Astrocyte (in vitro differentiated cells and primary cell): ENCODE results near the gene CACNA1H.

Experiments used
- EZH2 ChIP-seq: IDR thresholded peaks from 2 replicates; pipeline ENCODE4 v1.6.1; 2012; ENCODE audit warnings: mild to moderate bottlenecking, low read length, inconsistent platforms; ENCODE audit not compliant: insufficient read depth
- TF ChIP-seq, protein P1 (sequence below): IDR thresholded peaks from 2 replicates; pipeline ENCODE4 v1.5.1; 2011; ENCODE audit warnings: low read depth, mild to moderate bottlenecking, inconsistent platforms, low read length, moderate library complexity; ENCODE audit not compliant: insufficient read depth

DNA sequence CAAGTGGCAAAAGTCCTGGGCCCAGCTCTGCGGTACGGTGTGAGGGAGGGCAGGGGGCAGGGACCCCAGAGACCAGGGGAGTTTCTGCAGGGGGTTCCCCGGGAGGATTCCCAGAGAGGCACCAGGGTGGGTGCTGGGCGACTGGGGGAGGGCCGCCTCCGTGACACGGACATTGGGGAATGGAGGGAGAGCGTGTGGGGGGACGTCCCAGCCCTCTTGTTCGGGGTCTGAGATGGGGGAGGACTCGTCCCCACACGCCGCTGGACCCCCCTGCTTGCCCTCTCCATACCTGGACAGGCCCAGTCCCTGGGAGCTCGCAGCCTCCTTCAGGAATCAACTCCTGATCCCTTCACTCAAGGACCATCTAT, 30.5 kb upstream of the CACNA1H start:
- TF ChIP-seq, protein P1, sequence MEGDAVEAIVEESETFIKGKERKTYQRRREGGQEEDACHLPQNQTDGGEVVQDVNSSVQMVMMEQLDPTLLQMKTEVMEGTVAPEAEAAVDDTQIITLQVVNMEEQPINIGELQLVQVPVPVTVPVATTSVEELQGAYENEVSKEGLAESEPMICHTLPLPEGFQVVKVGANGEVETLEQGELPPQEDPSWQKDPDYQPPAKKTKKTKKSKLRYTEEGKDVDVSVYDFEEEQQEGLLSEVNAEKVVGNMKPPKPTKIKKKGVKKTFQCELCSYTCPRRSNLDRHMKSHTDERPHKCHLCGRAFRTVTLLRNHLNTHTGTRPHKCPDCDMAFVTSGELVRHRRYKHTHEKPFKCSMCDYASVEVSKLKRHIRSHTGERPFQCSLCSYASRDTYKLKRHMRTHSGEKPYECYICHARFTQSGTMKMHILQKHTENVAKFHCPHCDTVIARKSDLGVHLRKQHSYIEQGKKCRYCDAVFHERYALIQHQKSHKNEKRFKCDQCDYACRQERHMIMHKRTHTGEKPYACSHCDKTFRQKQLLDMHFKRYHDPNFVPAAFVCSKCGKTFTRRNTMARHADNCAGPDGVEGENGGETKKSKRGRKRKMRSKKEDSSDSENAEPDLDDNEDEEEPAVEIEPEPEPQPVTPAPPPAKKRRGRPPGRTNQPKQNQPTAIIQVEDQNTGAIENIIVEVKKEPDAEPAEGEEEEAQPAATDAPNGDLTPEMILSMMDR, result no peak
- no peak for TF ChIP-seq EZH2
